ENCODE measurements around the gene C21orf58. TPM values are rescaled to one million over a fixed set of nuclear protein-coding genes. Genes with fewer than 3 reads are reported as not detected.

The C21orf58 gene
- 0.47 and 2.6 TPM in 2 replicates for total RNA-seq (ENCODE audit: low replicate concordance)

DNA sequence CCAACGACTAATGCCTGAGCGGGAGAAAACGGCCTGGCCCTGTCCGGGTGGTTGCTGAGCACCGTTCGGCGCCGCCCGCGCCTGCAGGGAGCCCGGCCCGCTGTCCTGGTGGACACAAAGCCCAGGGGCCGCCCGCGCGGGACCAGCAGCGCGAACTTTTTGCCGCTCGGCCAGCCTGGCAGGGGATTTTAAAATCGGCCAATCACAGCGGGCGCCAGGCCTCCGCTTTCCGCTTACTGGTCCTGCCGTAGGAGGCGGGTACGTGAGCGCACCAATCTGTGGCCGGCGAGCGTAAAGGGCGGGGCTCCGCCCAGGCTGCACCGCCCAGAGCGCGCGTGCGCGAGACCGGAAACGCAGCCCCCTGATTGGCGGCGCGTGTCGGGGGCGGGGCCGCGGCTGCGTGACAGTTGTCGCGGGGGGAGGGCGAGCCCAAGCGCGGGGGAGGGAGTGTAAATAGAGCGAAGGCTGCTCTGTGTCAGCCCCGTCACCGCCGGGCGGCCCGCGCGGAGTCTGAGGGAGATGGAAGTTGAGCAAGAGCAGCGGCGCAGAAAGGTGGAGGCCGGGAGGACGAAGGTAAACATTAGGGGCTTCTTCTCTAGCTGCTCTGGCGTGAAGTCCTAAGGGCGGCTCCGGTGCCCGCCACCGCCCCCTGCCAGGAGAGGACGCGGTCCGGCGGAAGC lies at the start of gene C21orf58, which contains the start of gene PCNT:
Gene C21orf58 (minus strand): TSS at position 161 of the 680 bp plus-strand sequence. CDS start 1,132 bp downstream, outside the sequence.
Gene PCNT (plus strand): TSS at position 447 of the 680 bp plus-strand sequence. CDS start 73 bp downstream, at position 520.

DNA sequence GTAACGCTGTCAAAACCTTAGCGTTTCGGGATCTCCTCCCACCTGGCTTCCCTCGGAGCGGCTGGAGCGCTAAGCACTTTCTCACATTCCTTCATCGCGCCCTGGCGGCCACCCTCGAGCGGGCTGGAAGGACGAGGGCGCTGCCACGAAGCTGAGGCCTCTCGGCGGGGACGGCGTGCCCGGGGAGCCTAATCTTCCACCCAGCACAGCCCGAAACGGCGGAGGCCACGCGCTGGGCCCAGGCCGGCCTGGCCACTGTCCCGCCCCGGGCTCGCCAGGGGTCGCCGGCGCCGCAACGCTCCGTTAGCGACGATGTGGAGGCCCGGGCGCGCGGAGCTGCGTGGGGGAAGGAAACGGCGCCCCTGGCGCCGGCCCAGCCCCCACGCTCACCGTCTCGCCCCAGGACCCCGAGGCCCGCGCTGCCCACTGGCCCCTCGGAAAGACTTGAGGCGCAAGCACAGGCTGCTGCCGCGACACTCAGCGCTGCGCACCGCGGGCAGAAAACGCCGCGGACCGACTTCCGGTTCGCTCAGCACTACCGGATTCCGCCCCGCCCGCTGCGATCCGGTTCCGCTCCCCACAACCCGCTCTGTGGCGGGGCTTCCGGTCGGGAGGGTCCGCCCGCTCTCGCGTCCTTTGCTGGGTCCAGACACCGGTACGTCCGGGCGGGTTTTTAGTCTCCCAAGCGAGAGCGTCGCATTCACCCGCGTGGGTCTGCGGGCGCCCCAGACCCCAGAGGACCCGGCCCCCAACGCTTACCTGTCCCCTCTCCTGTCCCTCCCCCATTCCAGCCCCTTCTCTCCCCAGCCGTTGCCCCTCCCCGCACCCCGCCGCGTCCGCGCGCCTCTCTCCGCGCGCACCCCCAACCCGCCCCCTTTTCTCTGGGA lies 37.7 kb downstream of the C21orf58 start, which contains the start of gene YBEY:
Gene YBEY (plus strand): TSS at position 582 of the 887 bp plus-strand sequence. CDS start 572 bp downstream, outside the sequence.

GRCh38 chr21:46285206-46285661 lies 38.4 kb downstream of the C21orf58 start, which contains the start of gene MCM3AP:
TSS of gene MCM3AP (minus strand) at chr21:46285611. CDS start at chr21:46285286, 325 bp downstream.

Other genes with a start within 250 kb of the C21orf58 start
- gene COL6A2, start 225.8 kb downstream of the C21orf58 start, total RNA-seq (ENCODE audit: low replicate concordance), result 474 and 2,898 TPM in 2 replicates
- 0.08 TPM in 1 of 2 replicates, not detected in the other for gene FTCD, start 168.3 kb downstream of the C21orf58 start, total RNA-seq (ENCODE audit: low replicate concordance)
- gene SPATC1L, start 139.4 kb downstream of the C21orf58 start, total RNA-seq (ENCODE audit: low replicate concordance), result 1.4 and 5.8 TPM in 2 replicates
- gene LSS, start 95.1 kb downstream of the C21orf58 start, total RNA-seq (ENCODE audit: low replicate concordance), result 75.1 and 80.9 TPM in 2 replicates
- gene MCM3AP, start 38.3 kb downstream of the C21orf58 start, total RNA-seq (ENCODE audit: low replicate concordance), result 44.2 and 54.5 TPM in 2 replicates
- gene YBEY, start 37.5 kb downstream of the C21orf58 start, total RNA-seq (ENCODE audit: low replicate concordance), result 10.8 and 16.5 TPM in 2 replicates
- gene PCNT, start 286 bp upstream of the C21orf58 start, total RNA-seq (ENCODE audit: low replicate concordance), result 10.2 and 14.1 TPM in 2 replicates
- 17.0 and 23.6 TPM in 2 replicates for gene DIP2A, start 135.0 kb upstream of the C21orf58 start, total RNA-seq (ENCODE audit: low replicate concordance)

All from smooth muscle cell of the coronary artery (primary cell).